Measurements from ENCODE around the gene AGBL4.

Gene AGBL4

GRCh38 chr1:48654606-48655210, 1369.0 kb downstream of the AGBL4 start:
- DNase-seq (ENCODE audit: low read depth): no peak

- no peak for DNase-seq (ENCODE audit: low read depth)
Measured at GRCh38 chr1:48652334-48652733, 1371.4 kb downstream of the AGBL4 start.

GRCh38 chr1:48649880-48650279, 1373.9 kb downstream of the AGBL4 start:
- no peak for DNase-seq (ENCODE audit: low read depth)

GRCh38 chr1:48645883-48646282, 1377.9 kb downstream of the AGBL4 start:
- DNase-seq (ENCODE audit: low read depth): no peak

- no peak for DNase-seq (ENCODE audit: low read depth)
Measured at GRCh38 chr1:48644905-48645605, 1378.7 kb downstream of the AGBL4 start.

GRCh38 chr1:48644190-48644900, 1379.4 kb downstream of the AGBL4 start:
- DNase-seq (ENCODE audit: low read depth): no peak

- DNase-seq (ENCODE audit: low read depth): no peak
Measured at GRCh38 chr1:48643193-48643592, 1380.6 kb downstream of the AGBL4 start.

- no peak for DNase-seq (ENCODE audit: low read depth)
Measured at GRCh38 chr1:48640836-48641492, 1382.8 kb downstream of the AGBL4 start.

GRCh38 chr1:48629867-48630266, 1393.9 kb downstream of the AGBL4 start:
- no peak for DNase-seq (ENCODE audit: low read depth)

GRCh38 chr1:48627486-48627885, 1396.3 kb downstream of the AGBL4 start:
- no peak for DNase-seq (ENCODE audit: low read depth)

- peak; percentile 40 for DNase-seq (ENCODE audit: low read depth)
Measured at GRCh38 chr1:48619539-48619938, 1404.2 kb downstream of the AGBL4 start.

GRCh38 chr1:48617252-48617651, 1406.5 kb downstream of the AGBL4 start:
- peak; percentile 44 for DNase-seq (ENCODE audit: low read depth)

GRCh38 chr1:48616710-48617109, 1407.0 kb downstream of the AGBL4 start:
- no peak for DNase-seq (ENCODE audit: low read depth)

- DNase-seq (ENCODE audit: low read depth): no peak
Measured at GRCh38 chr1:48611841-48612240, 1411.9 kb downstream of the AGBL4 start.

- no peak for DNase-seq (ENCODE audit: low read depth)
Measured at GRCh38 chr1:48610628-48611542, 1412.9 kb downstream of the AGBL4 start.

GRCh38 chr1:48608882-48609281, 1414.9 kb downstream of the AGBL4 start:
- DNase-seq (ENCODE audit: low read depth): no peak

- DNase-seq (ENCODE audit: low read depth): no peak
Measured at GRCh38 chr1:48603222-48603621, 1420.5 kb downstream of the AGBL4 start.

- DNase-seq (ENCODE audit: low read depth): no peak
Measured at GRCh38 chr1:48602349-48602748, 1421.4 kb downstream of the AGBL4 start.

GRCh38 chr1:48600182-48600581, 1423.6 kb downstream of the AGBL4 start:
- DNase-seq (ENCODE audit: low read depth): no peak

GRCh38 chr1:48597663-48598062, 1426.1 kb downstream of the AGBL4 start:
- no peak for DNase-seq (ENCODE audit: low read depth)

- DNase-seq (ENCODE audit: low read depth): peak; percentile 1
Measured at GRCh38 chr1:48596046-48596445, 1427.7 kb downstream of the AGBL4 start.

- no peak for DNase-seq (ENCODE audit: low read depth)
Measured at GRCh38 chr1:48595613-48596012, 1428.1 kb downstream of the AGBL4 start.
